ENCODE data around the gene DHRS11.
"Not testable (repeated sequence)": the region's sequence is repeated elsewhere in the genome, so short reads cannot be mapped to it uniquely, and the experiment has no call there.

The DHRS11 gene

GRCh38 chr17:36594626-36595401 lies 3.1 kb downstream of the DHRS11 start:
- no peak for FAIRE-seq

GRCh38 chr17:36597226-36597625 lies 5.5 kb downstream of the DHRS11 start:
- no peak for FAIRE-seq

- FAIRE-seq: no peak
Measured at GRCh38 chr17:36597866-36598777, 6.4 kb downstream of the DHRS11 start.

GRCh38 chr17:36598951-36599401 lies 7.3 kb downstream of the DHRS11 start:
- FAIRE-seq: no peak

GRCh38 chr17:36599546-36600250 lies 8.0 kb downstream of the DHRS11 start:
- FAIRE-seq: no peak

- no peak for FAIRE-seq
Measured at GRCh38 chr17:36600465-36600864, 8.8 kb downstream of the DHRS11 start.

GRCh38 chr17:36600936-36601302 lies 9.2 kb downstream of the DHRS11 start:
- FAIRE-seq: no peak

GRCh38 chr17:36601303-36602029 lies 9.8 kb downstream of the DHRS11 start, which contains the start of gene MRM1:
Gene MRM1 (plus strand): TSS chr17:36601583. CDS start chr17:36601811, 228 bp downstream.
- FAIRE-seq: no peak

- no peak for FAIRE-seq
Measured at GRCh38 chr17:36602030-36602748, 10.5 kb downstream of the DHRS11 start.

GRCh38 chr17:36602924-36603384 lies 11.3 kb downstream of the DHRS11 start:
- no peak for FAIRE-seq

GRCh38 chr17:36605028-36605427 lies 13.3 kb downstream of the DHRS11 start:
- not testable (repeated sequence) for FAIRE-seq

- FAIRE-seq: no peak
Measured at GRCh38 chr17:36608280-36608679, 16.6 kb downstream of the DHRS11 start.

GRCh38 chr17:36608794-36609497 lies 17.3 kb downstream of the DHRS11 start:
- FAIRE-seq: no peak

GRCh38 chr17:36609498-36609862 lies 17.8 kb downstream of the DHRS11 start:
- no peak for FAIRE-seq

- FAIRE-seq: no peak
Measured at GRCh38 chr17:36610474-36610873, 18.8 kb downstream of the DHRS11 start.

- FAIRE-seq: no peak
Measured at GRCh38 chr17:36611345-36612072, 19.8 kb downstream of the DHRS11 start.

- no peak for FAIRE-seq
Measured at GRCh38 chr17:36612323-36612722, 20.6 kb downstream of the DHRS11 start.

- no peak for FAIRE-seq
Measured at GRCh38 chr17:36613155-36613554, 21.5 kb downstream of the DHRS11 start.

- no peak for FAIRE-seq
Measured at GRCh38 chr17:36614081-36614480, 22.4 kb downstream of the DHRS11 start.

- FAIRE-seq: no peak
Measured at GRCh38 chr17:36614933-36615332, 23.3 kb downstream of the DHRS11 start.

All from G401.6 (cell line).